WERI-Rb-1 (cell line): Measurements from ENCODE around the gene LEMD1.

Experiments
- DNase-seq: peaks from one replicate; pipeline ENCODE4 v3.0.0-alpha.2; 2020
- H3K27ac ChIP-seq: fragments of 250-450 bp; sonication (Bioruptor Pico); 2 replicates; pipeline ENCODE4 v1.5.1; 2020; ENCODE audit warnings: mild to moderate bottlenecking, moderate library complexity
- H3K27me3 ChIP-seq: fragments of 250-450 bp; sonication (Bioruptor Pico); 2 replicates; pipeline ENCODE4 v1.5.1; 2021; ENCODE audit warnings: mild to moderate bottlenecking, low read depth, moderate library complexity; ENCODE audit not compliant: insufficient read depth, severe bottlenecking
- H3K36me3 ChIP-seq: fragments of 250-450 bp; sonication (Bioruptor Pico); 2 replicates; pipeline ENCODE4 v1.5.1; 2020; ENCODE audit warnings: mild to moderate bottlenecking, moderate library complexity
- H3K4me3 ChIP-seq: 2 replicates; pipeline ENCODE4 v1.5.1; 2011; ENCODE audit warnings: low read depth, mild to moderate bottlenecking, control low read depth, low read length
- H3K9me3 ChIP-seq: fragments of 250-450 bp; sonication (Bioruptor Pico); 2 replicates; pipeline ENCODE4 v1.5.1; 2021; ENCODE audit warnings: mild to moderate bottlenecking, moderate library complexity; ENCODE audit not compliant: severe bottlenecking
- CTCF ChIP-seq: IDR thresholded peaks from 2 replicates; pipeline ENCODE4 v1.5.1; 2011; ENCODE audit warnings: low read depth, mild to moderate bottlenecking, control low read depth, inconsistent platforms, low read length

The LEMD1 gene

GRCh38 chr1:205430696-205431305 is 8.9 kb upstream of the LEMD1 start:
- no peaks in the 10 kb centered on the region for H3K36me3 ChIP-seq
- H3K4me3 ChIP-seq: no peak overlapping the region
- H3K27me3 ChIP-seq: peaks cover 8% of the 10 kb centered on the region
- H3K27ac ChIP-seq: no peak overlapping the region
- no peak for DNase-seq
- no peaks in the 10 kb centered on the region for H3K9me3 ChIP-seq
- peak; percentile 71 for TF ChIP-seq CTCF

- no peaks in the 10 kb centered on the region for H3K9me3 ChIP-seq
- no peak overlapping the region for H3K4me3 ChIP-seq
- no peak overlapping the region for H3K27ac ChIP-seq
- peaks cover 3% of the 10 kb centered on the region for H3K27me3 ChIP-seq
- DNase-seq: peak; percentile 76
- no peak for TF ChIP-seq CTCF
- H3K36me3 ChIP-seq: no peaks in the 10 kb centered on the region
These were observed 8.2 kb upstream of the LEMD1 start for GRCh38 chr1:205429762-205430695.

- TF ChIP-seq CTCF: no peak
- DNase-seq: peak; percentile 81
- H3K36me3 ChIP-seq: no peaks in the 10 kb centered on the region
- 0 out of 2 replicates have a peak overlapping the region, but pooled peaks have one; percentile 0 for H3K27ac ChIP-seq
- H3K27me3 ChIP-seq: no peaks in the 10 kb centered on the region
- H3K4me3 ChIP-seq: no peak overlapping the region
- H3K9me3 ChIP-seq: no peaks in the 10 kb centered on the region
These were observed 3.2 kb upstream of the LEMD1 start for GRCh38 chr1:205424901-205425600.

- no peak for DNase-seq
- H3K27ac ChIP-seq: no peak overlapping the region
- no peaks in the 10 kb centered on the region for H3K36me3 ChIP-seq
- no peaks in the 10 kb centered on the region for H3K27me3 ChIP-seq
- H3K4me3 ChIP-seq: no peak overlapping the region
- TF ChIP-seq CTCF: no peak
- peaks cover 2% of the 10 kb centered on the region for H3K9me3 ChIP-seq
These were observed 2.1 kb upstream of the LEMD1 start for GRCh38 chr1:205423814-205424399.

GRCh38 chr1:205422993-205423642 is 1.3 kb upstream of the LEMD1 start:
- H3K27me3 ChIP-seq: no peaks in the 10 kb centered on the region
- H3K27ac ChIP-seq: no peak overlapping the region
- H3K36me3 ChIP-seq: no peaks in the 10 kb centered on the region
- no peak for DNase-seq
- peak; percentile 28; the same call in 1 of the 2 replicates for TF ChIP-seq CTCF
- peaks cover 2% of the 10 kb centered on the region for H3K9me3 ChIP-seq
- H3K4me3 ChIP-seq: no peak overlapping the region
